Activated gamma-delta T cell (primary cell): ENCODE results near the gene WDR36.
"Not testable (repeated sequence)": the region's sequence is repeated elsewhere in the genome, so short reads cannot be mapped to it uniquely, and the experiment has no call there.

Experiments used
- DNase-seq: peaks from one replicate; lab custom pipeline; 2025; lab: John Stamatoyannopoulos, UW

Gene WDR36

DNA sequence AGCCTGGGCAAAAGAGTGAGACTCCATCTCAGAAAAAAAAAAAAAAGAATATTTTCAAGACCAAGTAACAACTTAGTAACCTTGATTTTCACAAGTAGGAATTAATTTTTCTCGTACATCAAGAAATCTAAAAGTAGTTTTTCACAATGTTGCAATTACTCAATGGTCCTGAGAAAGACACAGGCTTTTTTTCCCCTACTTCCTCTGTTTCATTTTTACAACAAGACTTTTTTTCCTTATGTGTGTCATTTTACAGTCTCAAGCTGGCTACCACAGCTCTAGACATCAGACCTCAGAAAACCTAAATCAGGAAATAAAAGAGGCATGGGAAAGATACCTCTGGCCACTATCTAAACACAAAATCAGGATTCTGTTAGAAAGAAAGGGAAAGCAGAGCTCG lies 45.9 kb downstream of the WDR36 start:
- DNase-seq, result no peak

DNA sequence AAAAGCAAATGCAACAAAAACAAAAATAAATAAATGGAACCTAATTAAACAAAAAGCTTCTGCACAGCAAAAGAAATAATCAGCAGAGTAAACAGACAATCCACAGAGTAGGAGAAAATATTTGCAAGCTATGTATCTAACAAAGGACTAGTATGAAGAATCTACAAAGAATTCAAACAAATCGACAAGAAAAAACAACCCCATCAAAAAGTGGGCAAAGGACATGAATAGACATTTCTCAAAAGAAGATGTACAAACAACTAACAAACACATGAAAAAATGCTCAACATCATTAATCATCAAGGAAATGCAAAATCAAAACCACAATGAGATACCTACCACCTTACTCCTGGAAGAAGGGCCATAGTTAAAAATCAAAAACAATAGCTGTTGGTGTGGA lies 49.3 kb downstream of the WDR36 start:
- not testable (repeated sequence) for DNase-seq

DNA sequence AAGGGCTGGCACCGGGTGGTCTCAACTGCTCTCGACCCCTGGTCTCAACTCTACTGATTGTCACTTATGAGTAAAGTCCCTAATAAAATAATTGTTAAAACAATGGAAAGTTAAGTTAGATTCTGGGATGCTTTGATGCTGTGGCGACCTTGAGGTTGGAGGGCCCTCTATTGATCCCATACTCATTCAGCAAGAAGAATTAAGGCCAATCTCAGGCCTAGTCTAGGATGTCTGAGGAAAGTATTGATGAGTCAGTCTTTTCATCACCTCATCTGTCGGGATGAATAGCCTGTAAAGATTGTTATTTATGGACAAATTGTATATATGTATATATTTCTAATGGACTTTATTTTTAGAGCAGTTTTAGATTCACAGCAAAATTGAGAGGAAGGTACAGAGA lies 50.8 kb downstream of the WDR36 start:
- DNase-seq, result no peak

- DNase-seq, result no peak
Measured at GRCh38 chr5:111143910-111144309, 51.8 kb downstream of the WDR36 start.

DNA sequence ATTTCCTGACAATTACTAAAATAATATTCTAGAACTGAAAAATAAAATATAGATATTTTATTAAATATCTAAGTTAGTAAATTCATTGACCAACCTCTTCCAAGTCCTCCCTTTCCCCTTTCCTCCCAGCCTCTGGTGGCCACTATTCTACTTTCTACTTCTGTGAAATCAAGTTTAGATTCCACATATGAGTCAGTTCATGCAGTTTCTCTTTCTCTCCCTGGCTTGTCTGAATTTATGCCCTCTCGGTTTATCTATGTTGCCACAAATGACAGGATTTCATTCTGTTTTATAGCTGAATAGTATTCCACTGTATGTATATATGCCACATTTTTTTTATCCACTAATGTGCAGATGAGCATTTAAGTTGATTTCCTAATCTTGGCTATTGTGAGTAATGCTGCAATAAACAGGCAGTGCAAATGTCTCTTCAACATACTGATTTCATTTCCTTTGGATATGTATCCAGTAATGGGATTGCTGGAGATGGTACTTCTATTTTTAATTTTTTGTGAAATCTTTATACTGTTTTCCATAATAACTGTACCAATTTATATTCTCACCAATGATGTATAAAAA lies 52.3 kb downstream of the WDR36 start:
- DNase-seq, result no peak

- DNase-seq, result no peak
Measured at GRCh38 chr5:111146053-111146452, 53.9 kb downstream of the WDR36 start.

DNA sequence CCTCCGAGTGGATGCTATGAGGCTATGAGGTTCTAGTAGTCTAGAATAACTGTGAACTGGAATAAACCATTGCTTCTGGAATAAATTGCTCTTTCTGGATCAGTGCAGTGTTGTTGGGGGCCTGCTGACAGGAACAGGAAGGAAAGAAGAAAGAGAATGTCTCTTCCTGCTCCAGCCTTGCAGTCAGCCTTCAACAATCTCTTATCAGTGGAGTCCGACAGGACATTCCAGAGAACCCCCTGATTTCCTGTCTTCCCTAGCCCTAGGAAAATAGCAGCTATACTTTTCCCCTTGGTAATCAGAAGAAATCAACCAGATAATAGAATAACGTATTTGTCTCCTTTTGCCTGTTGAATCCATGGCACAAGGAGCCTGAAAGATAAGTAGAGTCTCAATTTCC lies 55.4 kb downstream of the WDR36 start:
- no peak for DNase-seq

- no peak for DNase-seq
Measured at GRCh38 chr5:111151998-111152397, 59.9 kb downstream of the WDR36 start.

- DNase-seq, result no peak
Measured at GRCh38 chr5:111153483-111153882, 61.3 kb downstream of the WDR36 start.

GRCh38 chr5:111153945-111154344 lies 61.8 kb downstream of the WDR36 start:
- DNase-seq, result no peak

DNA sequence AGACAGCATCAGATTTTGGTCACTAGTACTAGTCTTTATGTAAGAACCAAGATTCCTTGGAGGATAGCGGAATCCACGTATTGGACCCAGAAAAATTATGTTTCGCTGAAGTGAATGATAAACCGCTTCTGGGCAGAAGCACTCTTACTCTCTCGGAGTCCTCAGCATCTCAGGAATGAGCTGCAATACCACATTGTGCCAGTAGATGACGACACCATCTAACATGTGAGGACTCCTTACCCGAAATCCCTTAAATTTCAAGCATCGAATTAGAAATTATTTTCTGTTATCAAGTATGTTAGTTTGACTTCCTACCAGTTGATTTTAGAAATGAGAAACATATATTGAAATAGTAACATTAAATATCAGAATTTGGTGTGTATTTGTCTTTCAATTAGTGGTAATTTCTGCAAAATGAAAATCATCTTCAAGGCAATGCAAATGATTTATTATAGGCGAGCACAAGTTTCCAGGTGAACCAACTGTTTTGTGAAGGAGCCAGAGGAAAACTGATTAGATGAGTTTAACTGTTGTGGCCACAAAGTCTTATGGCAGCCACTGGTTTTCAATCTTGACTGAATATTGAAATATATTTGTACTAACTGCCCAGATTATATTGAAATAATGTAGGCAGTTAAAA lies 66.1 kb downstream of the WDR36 start:
- no peak for DNase-seq

GRCh38 chr5:111159845-111160244 lies 67.7 kb downstream of the WDR36 start:
- DNase-seq, result no peak

- DNase-seq, result no peak
Measured at GRCh38 chr5:111163000-111163399, 70.9 kb downstream of the WDR36 start.

DNA sequence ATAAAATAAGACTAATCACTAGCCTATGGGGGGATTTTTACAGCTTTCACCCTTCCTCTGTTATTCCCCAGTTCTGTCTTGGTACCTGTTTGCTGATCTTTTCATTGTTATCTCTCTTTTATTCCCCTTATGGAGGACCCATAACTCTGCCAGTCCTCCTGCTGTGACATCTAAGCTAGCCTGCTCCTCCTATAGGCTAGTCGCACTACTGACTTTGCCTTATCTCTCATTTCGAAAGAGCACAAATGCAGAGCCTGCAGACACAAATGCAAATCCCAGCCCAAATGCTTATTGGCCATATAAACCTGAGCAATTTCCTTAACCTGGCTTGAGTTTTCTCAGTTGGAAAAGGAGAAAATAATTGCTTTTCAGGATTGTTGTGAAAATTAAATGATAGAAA lies 72.9 kb downstream of the WDR36 start:
- no peak for DNase-seq

DNA sequence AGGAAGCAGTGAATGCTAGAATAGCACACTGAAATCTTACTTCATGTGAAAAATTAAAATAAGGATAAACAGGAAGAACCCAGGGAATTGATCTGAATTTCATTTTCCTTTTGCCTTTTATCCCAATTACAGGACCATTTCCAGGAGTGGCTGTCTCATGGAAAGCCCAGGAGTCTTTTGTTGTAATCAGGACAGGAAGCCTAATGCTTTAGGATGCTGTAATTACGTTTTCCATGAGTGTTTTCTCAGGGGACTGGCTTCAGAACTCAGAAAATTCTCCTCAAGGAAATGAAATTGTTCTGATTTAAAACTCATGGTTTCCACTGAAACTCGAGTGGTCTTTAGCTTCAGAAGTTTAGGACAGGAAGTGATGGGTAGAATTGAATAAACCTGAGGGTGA lies 75.4 kb downstream of the WDR36 start:
- DNase-seq, result no peak

DNA sequence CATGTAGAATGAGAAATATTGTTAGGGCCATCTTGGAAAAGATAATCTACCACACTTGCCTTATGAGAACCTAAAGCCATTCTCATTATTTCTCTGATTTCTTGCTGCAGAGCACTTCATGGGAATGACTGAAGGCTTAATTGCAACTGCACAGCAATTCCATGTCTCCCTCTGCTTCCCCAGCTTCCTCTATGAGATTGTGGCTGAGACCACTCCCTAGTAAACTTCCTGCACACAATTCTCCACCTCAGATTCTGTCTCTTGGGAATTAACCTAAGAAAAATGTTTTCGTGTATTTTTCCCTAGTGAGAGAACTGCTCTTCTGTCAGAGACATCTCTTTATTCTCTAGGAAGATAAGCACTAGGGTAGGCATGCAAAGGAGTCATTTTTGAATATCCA lies 76.5 kb downstream of the WDR36 start:
- DNase-seq, result no peak

GRCh38 chr5:111169269-111169668 lies 77.1 kb downstream of the WDR36 start:
- no peak for DNase-seq

DNA sequence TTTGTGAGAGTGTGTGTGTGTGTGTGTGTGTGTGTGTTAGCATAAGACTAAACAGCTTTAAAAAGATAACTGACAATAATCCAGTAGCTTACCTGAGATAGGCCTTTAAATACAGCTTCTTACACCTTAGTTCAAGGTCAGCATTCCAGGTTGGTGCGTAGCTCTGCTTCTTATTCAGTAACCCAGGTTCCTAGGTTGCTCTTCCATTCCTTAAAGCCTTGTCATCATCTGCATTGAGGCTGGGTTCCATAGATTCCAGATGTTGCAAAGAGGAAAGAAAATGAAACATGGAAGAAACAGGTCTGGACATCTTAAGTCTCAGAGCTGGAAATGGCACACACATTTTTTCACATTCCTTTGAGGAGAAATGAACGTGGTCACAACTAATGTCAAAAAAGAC lies 78.1 kb downstream of the WDR36 start:
- DNase-seq, result no peak

GRCh38 chr5:111172504-111172903 lies 80.4 kb downstream of the WDR36 start:
- no peak for DNase-seq

DNA sequence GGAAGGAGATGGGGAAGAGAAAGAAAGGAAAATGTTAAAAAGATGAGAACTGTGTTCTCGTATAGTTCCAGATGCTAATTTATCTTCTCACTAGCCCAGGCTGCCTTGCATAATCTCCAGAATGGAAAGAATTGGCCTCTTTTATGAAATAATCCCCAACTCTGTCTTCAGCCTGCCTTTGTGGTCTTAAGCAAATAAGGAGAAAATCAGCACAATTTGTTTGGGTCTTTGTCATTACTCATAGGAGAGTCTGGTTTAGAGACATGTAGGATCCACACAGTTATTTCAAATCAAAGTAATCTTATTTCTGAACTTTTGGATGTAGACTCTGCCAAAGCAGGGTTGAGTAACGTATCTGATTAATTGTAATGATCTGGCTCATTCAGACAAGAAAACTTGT lies 81.3 kb downstream of the WDR36 start:
- no peak for DNase-seq
